Stimulated activated CD4-positive, alpha-beta T cell treated with anti-CD3 and anti-CD28 coated beads, TNF-alpha, amount 100 ng/mL, for 48 hours (primary cell): ENCODE measurements around the gene IGFBP4.
A peak's percentile ranks its signal among the peaks of the same experiment; 100 is the strongest.

Experiments used
- DNase-seq, 3 donors: peaks; one replicate each; pipeline ENCODE4 v3.0.0-alpha.2; 2020; ENCODE audit warnings: low read depth in 3 of 3

The IGFBP4 gene

DNA sequence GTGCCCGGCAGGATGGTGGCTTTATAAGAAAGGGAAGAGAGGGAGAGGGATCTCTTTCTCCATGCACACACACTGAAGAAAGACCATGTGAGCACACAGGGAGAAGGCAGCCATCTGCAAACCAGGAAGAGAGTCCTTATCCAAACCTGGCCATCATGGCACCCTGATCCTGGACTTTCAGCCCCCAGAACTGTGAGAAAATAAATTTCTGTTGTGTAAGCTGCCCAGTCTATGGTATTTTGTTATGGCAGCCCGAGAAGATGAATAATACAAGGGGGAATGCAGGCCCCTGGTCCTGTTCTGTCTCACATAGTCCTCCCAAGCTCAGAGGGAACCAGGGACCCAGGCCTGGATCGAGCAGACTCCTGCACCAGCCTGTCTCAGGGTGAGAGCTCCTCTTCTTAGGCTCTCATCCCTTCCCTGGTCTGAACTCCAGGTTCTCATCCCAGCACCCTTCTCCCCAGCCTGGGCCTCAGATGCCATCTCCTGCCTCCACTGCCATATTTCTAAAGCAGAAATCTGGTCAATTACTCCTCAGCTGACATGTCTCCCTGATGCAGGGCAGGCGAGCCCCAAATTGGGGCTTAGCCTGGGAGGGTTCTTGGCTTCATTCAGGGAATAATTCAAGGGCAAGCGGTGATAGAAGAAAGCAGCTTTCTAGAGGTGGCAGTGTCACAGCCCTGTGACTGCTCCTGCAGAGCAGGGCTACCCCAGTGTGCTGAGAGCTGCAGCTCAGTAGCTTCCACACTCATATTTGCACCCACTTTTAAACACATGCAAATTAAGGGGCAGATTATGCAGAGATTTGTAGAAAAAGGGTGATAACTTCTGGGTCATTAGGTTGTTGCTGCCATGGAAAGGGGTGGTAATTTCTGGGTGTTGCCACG is 28.8 kb downstream of the IGFBP4 start:
- no peak for DNase-seq

DNA sequence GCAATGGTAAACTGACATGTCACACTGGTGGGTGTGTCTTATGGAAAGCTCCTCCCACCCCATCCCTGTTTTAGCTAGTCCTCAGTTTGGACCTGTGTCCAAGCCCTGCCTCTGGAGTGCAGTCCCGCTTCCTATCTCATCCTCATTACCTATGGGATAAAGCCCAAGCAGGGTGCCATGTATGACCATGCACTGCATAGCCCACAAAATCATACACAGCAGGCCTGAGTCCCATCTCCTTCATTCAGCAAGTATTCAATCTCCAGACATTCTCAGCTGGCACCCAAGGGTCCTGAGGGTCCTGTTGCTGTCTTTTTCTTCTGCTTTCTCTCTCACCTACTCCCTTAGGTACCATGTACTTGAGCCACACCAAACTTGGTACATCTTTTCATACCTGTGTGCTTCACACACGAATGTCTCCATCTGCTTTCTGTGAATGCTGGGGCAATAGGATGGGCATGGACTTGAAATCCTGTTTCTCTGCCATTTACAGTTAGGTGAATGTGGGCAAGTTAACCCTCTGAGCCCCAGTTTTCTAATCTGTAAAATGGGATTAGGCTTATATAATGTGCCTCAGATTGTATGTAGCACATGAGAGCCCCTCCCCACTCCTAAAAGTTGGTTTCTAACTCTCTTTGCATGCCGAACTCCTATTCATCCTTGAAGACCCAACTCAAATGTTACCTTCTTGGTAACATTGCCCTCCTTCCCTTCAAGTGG is 29.6 kb downstream of the IGFBP4 start:
- no peak for DNase-seq

DNA sequence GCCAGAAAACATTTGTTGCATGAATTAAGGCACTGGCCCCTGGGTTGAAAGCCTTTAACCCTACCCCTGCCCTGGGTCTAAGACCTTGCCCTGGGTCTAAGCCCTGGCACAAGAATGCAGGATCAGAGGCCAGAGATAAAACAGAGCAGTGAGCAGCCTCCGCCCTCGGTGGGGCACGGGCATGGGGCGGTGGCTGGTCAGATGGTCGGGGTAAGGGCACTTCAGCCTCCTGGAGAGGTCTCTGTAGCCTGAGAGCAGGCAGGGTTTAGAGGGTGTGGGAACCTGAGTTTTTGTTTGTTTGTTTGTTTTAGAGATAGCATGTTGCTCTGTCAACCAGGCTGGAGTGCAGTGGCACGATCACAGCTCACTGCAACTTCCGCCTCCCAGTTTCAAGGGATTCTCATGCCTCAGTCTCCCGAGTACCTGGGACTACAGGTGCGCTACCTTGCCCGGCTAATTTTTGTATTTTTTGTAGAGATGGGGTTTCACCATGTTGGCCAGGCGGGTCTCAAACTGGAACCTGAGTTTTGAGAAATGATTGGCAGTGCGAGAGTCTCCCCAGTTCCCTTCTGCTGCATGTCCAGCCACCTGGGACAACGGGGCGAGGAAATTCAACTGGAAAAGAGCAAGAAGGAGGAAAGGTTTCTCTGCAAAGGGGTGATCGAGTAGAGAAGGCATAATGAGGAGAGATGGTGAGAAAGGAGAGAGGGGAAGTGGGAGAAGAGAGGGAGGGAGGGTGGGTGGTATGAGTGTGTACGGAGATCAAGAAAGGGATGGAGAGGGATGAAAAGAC is 30.5 kb downstream of the IGFBP4 start:
- no peak for DNase-seq

DNA sequence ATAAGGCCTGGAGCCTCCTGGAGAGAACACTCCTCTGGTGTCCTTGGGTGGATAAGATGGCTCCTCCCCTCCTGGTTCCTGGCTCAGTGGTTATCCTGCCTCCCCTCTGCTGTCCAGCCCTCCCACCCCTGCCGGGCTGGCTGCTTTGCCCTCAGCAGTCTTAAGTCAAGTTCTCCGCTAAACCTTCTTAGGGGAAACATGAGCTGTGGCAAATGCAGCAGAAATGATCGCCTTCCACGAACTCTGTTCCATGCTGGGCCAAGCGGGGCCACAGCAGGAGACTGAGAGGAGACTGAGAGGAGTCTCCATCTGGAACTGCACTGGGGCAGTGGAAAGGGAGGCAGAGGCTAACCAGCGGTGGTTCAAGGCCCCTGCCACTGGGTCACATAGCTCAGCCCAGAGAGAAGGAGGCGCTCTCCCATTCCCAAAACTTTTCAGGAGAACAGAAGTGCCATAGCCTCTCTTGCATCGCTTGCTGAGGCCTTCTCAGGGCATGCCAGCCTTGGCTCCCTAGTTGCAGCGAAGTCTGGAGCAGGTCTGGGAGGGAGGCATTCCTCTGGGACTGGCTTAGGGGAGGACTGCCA is 31.3 kb downstream of the IGFBP4 start:
- DNase-seq: no peak

DNA sequence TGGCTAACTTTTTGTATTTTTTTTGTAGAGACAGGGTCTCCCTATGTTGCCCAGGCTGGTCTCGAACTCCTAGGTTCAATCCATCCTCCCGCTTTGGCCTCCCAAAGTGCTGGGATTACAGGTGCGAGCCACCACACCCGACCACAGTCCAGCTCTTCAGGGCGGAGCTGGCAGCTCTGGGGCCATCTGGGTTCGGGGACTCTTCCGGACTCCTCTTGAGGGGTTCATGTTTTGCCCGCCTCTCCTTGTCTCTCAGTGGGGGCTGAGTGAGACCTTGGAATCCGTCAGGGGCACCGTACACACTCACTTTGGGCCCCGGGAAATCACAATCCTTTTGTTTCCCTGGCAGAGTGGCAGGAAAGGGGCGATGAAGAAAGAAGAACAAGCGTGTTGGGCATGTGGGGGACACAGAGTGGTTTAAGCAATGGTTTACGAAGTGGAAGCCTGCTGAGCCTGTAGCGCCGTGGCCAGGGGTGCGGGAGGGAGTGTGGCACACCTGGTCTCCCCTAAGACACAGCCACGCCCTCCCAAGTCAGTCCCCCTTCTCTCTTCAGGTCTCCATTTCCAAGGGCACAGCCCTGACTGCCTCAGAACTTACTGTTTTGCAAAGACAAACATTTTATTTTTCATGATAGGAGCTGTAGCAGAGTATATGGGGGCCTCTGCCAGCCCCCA is 32.1 kb downstream of the IGFBP4 start:
- DNase-seq: no peak

DNA sequence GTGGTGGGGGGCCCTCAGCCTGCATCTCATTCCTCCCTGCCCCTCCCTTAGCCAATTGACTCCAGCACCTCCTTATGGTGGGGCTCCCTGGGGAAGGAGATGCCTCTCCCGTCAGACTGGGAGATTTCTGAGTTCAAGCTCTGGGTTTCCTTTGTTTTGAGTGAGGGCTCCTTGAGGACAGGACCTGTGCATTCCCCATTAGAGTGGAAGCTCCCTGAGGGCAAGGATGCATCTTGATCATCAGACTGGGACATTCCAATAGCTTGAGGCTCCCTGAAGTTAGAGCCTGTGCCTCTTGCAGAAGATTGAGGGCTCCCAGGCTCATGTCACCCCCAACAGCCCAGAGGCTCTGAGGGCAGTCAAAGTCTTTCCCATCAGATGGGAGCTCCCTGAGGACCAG is 34.5 kb downstream of the IGFBP4 start:
- DNase-seq: no peak

DNA sequence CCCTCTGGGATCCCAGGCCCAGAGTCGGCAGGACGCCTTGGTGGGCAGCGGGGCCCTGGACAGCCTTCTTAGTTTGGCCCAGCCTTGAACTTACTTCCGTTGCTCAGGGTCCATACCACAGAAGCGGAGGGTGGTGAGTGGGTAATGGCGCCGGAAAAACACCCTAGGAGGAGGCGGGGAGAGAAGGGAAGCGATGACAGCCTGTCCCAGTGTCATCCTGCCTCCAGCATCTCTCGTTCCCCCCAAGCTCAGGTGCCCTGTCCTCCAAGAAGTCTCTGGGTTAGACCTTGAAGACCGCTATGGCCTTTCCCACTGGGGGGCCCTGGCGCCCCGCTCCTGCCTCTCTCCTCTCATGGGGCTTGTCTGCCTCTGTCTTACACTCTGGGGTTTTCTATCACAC is 35.2 kb downstream of the IGFBP4 start:
- no peak for DNase-seq

DNA sequence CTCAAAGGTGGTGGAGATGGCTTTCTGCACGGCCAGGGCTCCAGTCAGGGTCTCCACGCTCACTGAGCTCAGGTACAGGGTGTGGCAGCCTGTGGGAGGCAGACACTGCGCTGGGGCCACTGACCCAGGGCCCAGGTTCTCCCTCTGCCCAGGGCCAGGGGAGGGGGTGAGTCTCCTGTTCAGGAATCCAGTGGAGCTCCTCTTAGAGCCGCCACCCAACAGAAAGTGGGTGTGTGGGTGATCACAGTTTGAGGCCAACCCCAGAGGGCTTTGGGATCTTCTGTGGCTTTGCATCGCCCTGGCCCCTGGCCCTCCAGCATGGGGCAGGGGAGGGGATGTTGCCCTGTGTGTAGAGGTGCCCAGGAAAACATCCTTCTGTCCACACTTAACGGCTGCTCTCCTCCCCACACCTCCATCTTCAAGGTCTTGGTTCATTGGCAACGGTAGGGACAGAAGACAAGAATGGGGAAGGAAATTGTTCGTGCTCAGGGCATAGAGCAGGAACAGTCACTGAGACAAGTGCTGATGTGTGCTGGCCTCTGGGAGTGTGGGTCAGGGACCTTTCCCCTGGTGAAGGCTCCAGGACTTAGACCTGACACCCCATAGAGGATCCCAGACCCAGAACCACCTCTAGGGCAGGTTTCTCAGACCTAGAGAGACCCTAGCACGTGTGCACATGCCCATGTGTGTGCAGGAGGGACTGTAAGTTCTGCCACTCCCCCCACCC is 36.7 kb downstream of the IGFBP4 start:
- DNase-seq: no peak

DNA sequence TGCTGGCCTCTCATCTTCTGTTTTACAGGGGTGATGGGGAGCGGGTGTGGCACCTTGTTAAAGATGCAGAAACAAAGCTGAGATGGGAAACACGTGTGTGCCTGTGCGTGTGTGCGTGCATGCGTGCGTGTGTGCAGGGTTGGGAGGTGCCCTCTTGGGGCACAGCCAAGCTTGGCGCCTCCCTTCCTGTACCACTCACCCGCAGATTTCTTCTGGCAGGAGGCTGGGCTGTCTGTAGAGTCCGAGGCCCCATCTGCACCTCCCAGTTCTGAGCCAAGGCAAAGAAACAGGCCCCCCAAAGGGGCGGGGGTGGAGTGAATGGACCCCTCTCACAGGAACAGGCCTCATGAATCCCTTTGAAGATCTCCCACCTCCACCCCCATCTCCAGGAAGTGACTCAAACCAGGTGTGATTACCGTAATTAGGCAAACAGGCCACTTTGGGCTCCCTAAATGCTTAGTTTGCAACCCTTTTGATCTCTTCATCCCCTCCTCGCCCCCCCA is 37.3 kb downstream of the IGFBP4 start:
- DNase-seq: peak; percentile 60 to 91 (median 85)

DNA sequence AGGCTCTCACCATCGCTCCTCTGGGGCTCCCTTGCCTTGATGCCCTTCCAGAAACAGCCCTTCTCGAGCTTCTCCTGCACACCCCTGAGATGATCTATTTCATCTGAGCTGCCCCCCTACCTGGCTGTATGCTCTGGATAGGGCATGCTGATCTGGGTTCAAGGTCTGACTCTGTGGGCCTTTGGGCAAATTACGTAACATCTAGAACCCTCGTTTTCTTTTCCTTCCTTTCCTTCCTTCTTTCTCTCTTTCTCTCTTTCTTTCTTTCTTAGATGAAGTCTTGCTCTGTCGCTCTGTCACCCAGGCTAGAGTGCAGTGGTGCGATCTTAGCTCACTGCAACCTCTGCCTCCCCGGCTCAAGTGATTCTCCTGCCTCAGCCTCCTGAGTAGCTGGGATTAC is 37.9 kb downstream of the IGFBP4 start:
- DNase-seq: no peak

DNA sequence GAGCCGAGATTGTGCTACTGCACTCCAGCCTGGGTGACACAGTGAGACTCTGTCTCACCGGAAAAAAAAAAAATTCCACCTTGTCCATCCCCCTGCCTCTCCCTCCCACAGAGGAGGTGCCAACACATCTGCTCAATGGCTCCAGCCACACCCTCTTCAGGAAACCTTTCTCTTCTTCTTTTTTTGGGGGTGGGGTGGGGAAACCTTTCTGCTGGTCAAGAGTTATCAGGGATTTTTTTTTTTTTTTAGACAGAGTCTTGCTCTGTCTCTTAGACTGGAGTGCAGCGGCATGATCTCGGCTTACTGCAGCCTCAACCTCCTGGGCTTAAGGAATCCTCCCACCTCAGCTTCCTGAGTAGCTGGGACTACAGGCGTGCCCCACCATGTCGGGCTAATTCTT is 39.5 kb downstream of the IGFBP4 start:
- DNase-seq: no peak

DNA sequence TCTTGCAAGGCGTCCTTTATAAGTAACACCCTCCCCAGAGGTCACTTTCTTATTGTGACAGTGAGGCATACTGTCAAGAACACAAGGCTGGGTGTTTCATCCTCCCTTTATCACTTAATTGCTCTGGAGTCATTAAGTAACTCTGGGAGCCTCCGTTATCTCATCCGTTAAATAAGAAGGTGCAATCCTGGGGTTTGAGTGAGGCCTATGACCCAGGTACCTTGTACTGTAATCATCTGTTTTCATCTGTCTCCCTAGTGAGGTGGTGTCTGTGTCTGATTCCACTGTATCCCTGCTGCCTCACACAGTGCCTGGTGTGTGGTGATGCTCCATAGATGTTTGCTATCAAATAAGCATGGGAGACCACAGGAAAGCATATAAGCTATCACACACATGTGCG is 40.4 kb downstream of the IGFBP4 start:
- DNase-seq: no peak

DNA sequence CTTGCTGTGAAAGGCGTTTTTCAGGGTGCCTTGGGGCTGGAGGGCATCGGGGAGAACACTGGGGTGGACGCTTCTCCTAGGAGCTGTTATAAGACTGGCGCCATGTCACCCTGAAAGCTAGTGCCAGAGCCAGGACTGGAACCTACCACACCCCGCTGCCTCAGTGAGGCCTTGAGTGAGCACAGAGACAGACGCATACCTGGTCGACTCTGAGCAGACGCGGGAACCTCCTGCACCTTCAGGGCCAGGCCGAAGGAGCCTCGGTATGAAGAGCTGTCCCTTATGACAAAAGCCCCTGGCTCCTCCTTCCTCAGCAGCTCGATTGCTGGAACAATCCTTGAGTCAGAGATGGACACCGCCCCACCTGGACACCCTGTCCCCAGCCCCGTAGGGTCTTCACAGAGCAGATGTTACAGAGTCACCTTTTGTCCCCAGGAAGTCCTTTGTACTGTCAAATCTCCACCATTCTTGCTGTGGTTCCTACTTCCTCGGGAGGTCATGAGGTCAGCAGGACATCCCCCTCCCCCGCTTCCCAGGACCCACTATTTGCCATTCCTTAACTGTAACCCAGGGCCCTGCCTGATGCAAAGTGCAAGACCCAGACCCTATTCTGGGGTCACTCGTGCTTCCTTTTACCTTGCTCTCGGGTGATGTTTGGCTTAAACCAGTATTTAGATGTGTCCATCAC is 41.2 kb downstream of the IGFBP4 start:
- DNase-seq: no peak

DNA sequence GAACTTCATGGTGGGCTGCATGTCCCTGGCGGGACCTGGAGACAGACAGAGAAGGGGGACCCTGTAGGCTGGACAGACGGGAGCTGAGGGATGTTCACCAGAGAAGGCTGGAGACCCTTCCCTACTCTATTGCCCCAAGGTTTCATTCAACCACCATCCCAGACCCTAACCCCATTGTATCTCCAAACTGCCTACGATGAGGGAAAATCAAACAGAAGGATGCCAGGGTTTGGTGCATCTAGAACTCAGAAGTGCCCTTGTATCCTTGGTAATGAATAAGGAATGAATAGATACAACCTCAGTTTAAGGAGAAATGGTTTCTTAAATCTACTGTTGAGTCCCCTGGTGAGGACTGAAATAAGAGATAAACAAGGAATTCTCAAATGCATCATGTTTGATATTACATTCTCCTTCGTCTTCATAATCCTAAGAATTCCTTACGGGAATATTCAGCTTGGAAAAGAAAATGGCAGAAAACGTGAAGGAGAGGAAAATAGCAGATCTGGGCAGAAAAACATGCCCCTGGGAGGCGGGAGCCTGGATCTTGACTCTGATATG is 41.8 kb downstream of the IGFBP4 start:
- no peak for DNase-seq

DNA sequence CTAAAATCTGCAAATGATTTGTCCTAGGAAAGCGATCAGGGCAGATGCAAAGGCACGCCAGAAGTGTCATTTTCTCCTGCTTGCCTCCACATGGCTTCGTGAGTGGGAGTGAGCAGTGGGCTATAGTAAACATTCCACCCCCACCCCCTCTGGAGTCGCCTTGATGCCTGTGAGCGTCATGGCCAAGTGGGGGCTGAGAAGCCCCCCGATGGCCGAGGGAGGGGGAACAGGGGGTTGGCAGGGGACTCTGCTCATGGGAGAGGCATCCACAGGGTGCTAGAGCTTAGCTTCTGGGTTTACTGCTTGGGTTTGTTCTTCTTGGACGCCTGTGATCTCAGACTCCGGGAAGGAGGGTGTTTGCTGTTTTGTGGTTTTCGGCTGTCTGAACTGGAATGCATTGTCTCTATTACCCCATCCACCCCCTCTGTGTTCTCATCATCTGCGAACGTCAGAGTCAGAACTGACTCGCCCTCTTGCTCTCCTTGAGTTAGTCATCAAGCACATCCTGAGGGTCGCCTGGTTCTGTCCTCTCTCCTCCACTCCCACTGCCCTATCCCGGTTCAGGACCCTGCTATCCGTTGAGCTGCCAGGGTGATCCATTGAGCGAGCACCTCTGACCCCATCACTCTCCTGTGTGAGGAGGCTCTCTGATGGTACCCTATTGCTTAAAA is 42.7 kb downstream of the IGFBP4 start:
- peak in 1 of 3 donors; percentile 35 for DNase-seq

DNA sequence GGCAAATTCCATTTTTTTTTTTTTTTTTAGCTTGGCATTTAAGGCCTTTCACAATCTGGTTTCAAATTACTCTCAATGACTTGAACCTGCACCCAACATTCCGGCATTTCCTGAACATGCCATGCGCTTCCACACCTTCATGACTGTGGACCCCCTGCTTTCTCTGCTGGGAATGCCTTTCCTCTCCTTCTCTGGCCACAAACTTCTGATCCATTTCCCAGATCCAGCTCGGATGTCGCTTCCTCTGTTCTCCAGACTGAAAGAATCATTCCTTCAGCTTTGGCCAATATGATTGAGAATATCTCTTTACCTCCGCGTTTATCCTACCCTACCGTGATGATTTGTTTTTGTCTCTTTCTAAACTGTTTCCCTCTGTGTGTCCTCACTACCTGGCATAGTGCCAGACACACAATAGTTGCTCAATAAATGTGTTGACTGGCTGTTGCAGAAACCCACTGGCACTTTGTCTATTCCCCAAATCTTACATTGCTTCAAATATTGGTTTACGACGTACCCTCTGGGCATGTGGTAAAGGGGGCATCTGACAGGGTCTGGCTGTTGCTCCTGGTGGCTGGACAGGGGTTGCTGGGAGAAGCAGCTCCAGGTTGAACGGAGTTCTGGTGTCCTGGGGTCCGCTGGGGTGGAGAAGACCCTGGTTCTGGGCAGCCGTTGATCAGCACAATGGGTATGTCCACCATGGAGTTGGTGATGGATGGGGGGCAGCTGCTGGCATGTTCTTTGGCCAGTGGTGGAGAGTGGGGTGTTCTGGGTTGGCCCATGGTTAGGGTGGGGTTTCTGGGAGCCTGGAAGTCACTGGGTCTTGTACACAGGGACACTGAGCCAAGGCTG is 43.5 kb downstream of the IGFBP4 start:
- no peak for DNase-seq

DNA sequence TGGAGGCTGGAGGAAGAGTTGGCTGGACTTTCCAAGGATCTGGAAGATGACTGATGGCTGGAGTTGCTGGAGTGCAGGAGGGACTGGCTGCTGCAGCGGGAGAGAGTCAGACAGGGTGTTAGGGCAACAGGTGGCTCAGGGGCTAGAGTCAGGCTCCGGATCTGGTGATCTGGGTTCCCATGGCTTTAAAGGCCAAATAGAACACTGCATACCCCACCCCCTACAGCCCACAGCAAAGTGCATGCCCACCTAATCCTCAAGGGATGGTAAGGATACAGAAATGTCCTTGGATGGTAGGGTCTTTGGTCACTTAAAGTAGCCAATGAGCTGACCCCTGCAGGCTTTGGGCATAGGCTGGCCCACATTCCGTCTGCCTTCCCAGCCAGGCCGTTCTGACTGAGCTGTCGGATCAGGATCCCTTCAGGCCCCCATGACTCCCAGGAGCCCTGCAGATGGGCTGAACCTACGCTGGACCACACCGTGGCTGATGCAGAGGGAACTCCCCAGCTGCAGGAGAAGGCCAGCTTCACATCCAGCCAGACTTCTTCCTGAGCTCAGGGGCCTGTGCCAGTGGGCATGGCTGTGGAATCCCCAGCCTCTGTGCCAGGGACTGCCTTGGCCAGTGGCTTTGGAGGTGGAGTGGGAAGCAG is 44.2 kb downstream of the IGFBP4 start:
- DNase-seq: no peak
